ENCODE results near the gene IL18R1.

DNA sequence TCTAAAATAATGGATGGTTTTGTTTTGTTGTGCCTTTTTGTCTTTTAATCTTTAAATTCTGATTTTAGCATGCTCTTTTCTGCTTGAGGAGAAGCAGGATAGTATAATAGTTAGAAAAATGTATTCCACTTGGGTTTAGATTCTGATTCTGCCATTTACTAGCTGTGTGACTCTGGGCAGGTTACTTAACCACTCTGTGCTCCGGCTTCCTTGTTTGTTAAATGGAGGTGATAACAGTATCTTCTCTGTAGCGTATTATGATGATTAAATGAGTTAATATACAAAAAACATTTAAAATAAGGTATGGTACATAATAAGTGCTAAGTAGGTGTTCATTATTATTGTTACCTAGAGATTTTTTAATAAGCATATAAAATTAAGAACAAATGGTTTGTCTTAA, 40.4 kb downstream of the IL18R1 start:
- TF ChIP-seq, protein P1, sequence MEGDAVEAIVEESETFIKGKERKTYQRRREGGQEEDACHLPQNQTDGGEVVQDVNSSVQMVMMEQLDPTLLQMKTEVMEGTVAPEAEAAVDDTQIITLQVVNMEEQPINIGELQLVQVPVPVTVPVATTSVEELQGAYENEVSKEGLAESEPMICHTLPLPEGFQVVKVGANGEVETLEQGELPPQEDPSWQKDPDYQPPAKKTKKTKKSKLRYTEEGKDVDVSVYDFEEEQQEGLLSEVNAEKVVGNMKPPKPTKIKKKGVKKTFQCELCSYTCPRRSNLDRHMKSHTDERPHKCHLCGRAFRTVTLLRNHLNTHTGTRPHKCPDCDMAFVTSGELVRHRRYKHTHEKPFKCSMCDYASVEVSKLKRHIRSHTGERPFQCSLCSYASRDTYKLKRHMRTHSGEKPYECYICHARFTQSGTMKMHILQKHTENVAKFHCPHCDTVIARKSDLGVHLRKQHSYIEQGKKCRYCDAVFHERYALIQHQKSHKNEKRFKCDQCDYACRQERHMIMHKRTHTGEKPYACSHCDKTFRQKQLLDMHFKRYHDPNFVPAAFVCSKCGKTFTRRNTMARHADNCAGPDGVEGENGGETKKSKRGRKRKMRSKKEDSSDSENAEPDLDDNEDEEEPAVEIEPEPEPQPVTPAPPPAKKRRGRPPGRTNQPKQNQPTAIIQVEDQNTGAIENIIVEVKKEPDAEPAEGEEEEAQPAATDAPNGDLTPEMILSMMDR (IDR thresholded peaks at IDR 0.05) = no peak
- TF ChIP-seq POLR2A (IDR thresholded peaks at IDR 0.05) (no peak), POLR2AphosphoS5 (IDR thresholded peaks at IDR 0.05) (no peak)
